AG08395 (cell line): ENCODE measurements around the gene IL17REL.

Source experiments
- DNase-seq: peaks from one replicate; pipeline ENCODE4 v3.0.0; 2012; ENCODE audit warnings: mixed read lengths, low spot score

The IL17REL gene

DNA sequence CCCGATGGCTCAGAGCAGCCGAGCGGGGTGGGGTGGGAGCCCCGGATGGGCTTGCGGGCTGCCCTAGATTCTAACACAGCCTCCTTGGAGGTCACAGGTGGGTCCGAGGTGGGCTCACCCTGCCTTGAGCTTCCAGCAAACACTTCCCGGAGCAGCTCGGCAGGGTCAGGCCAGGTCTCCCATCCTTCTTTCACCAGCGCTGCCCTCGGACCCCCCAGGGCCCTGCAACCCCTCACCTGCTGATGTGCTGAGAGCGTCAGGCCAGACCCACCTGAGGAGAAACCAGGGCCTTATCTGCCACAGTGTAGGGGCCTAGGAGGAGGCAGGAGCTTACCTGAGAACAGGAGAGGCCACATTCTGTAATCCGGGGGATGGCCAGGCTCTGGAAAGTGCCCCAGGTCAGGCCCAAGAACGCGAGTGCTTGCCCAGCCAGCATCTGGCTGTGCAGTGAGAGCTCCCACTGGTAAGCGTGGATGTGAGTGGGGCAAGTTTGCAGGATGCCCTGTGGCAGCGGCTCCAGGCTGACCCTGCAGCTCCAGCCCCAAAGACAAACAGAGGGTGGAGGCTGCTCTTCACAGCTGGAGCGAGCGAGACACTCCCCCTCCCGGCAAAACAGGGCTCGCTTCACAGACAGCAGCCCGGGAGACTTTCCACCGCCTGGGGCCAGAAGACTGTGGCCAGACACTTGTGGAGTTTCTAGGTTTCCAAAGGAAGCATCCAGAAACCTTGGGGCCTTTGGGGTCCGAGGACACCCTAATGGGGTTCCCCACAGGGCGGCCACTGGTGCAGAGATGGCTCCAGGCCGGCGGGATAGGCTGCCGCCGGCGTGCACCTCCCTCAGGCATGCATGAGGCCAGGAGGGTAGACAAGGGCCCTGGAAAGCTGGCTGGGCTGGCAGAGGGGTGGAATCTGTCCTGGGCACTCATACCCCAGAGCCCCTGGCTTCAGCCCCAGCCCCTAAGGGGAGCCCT, at the start of gene IL17REL:
Gene IL17REL, minus strand, starts transcription at position 555 of the 971 bp plus-strand sequence. Its CDS starts 119 bp downstream, at position 436.
- DNase-seq: peak; percentile 54

GRCh38 chr22:50061824-50062355, 49.3 kb upstream of the IL17REL start:
- DNase-seq: no peak

GRCh38 chr22:50061141-50061823, 48.7 kb upstream of the IL17REL start:
- no peak for DNase-seq

DNA sequence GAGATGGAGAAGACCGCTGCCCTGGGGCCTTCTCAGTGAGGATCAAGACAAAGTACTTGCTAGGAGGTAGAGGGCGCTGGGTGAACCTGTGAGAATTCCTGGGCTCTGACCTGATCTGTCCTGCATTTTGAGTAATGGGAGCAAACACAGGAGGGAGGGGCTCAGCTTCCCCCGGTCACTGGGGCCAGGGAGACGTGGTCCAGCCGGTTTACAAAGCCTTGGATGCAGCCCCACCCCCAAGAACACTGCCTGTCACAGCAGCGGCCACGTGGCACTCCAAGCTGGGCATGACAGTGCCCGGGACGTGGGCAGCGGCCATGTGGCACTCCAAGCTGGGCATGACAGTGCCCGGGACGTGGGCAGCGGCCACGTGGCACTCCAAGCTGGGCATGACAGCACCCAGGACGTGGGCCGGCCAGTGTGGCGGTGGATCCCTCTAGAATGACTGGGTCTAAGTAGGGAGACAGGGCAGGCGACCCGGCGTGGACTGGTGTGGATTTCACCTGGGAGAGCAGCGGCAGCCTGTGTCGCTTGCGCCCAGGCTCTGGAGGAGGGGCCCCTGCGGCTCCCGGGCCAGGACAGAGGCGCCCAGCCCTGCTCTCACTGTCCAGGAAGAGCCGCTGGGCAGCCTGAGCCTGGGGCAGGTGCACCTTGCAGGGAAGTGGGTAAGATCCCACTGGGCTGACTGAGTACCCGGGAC, 48.0 kb upstream of the IL17REL start:
- no peak for DNase-seq

- no peak for DNase-seq
Measured at GRCh38 chr22:50059881-50060262, 47.3 kb upstream of the IL17REL start.

DNA sequence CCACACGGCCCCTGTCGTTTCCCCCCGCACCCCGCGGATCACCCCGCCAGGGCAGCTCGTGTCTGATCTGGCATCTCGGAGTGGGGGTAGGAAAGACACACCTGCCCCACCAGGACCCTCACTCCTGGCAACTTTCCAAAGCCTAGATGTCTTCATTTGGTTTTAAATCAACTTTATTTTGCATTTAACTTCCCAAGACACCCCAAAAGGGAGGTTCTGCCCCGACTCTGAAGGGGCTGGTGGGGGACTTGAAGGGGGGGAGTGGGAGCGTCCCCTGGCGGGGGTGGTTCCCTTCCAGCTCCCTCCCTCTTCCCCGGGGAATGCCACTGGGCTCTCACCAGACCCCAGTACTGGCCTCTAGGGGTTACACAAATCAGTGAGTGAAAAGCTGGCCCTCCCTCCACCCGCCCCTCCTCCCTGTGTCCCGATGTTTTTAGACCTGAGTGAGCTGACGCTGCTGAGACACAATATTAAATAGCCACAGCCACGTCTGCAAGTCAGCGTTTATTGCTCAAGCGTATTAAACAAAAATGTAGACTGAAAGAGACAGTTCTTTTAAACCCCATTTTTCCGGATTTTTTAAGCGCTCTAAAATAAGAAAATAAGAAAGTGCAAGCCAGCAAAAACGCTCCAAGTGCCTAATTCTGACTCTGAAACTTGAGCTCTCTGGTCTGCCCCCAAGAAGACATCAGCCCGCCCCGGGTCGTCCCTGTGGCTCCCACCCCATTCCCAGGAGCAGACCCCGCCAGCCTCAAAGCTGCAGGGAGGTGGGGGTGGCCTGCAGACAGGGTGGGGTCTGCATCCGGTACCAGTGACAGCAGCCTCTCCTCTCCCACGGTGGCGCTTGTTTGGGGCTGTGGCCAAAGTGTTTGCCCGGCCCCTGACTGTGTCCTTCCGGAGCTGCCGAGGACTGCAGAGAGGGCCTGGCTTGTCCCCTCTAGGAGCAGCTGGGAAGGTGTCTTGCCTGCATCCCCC, 46.6 kb upstream of the IL17REL start:
- peak; percentile 55 for DNase-seq

DNA sequence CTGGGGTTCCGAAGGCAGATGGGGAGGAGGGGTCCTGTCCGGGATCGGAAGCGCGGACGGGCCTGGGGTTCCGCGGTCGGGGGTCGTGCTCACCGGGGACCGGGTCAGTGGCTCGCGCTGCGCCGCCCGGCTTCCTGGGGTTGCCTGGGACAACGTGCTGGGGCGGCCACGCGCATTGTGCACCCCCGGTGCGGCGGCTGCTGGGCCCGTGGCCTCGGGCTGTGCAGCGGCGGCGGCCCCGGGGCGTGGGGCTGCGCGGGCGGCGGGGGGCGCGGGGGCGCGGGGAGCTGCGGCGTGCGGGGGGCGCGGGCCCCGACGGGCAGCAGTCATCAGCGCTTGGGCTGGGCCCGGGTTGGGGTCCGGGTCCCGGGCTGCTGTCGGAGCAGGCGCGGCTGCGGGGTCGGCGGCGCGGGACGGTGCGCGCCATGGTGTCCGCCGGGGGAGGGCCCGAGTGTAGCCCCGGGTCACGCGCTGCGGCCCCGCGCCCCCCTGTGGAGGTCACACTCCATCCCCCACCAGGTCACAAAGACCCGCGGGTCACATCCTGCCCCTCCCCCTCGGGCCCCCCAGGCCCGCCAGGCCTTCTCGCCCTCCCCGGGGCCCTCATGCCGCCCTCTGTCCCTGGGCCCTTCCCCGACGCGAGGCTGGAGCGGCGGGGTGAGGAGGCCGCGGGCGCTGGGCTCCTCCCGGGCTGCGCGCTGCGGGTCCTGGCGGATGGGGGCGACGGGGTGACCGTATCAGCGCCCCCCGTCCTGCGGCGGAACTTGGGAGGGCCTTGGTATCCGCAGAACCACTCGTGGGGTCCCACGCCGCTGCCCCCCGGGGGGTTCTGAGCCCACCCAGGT, 45.7 kb upstream of the IL17REL start, which contains the start of gene TTLL8:
Gene TTLL8, minus strand, starts transcription at position 238 of the 845 bp plus-strand sequence.
- no peak for DNase-seq

DNA sequence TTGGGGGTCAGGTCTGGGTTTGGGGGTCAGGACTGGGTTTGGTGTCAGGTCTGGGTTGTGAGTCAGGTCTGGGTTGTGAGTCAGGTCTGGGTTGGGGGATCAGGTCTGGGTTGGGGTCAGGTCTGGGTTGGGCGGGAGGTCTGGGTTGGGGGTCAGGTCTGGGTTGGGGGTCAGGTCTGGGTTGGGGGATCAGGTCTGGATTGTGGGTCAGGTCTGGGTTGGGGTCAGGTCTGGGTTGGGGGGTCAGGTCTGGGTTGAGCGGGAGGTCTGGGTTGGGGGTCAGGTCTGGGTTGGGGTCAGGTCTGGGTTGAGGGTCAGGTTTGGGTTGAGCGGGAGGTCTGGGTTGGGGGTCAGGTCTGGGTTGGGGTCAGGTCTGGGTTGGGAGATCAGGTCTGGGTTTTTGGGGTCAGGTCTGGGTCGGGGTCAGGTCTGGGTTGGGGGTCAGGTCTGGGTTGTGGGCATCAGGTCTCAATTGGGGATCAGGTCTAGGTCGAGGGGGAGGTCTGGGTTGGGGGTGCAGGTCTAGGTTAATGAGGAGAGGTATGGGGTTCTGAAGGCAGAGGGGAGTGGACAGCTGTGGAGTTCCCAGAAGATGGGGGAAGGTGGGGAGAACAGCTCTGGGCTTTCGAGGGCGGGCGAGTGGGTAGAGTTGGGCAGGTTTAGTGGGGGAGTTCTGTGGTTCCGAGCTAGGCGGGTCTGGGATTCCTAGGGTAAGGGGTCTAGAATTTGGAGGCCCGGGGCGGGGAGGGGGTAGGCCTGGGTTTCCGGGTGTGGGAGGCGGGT, 44.9 kb upstream of the IL17REL start:
- no peak for DNase-seq

- DNase-seq: no peak
Measured at GRCh38 chr22:50056214-50056972, 43.8 kb upstream of the IL17REL start.

DNA sequence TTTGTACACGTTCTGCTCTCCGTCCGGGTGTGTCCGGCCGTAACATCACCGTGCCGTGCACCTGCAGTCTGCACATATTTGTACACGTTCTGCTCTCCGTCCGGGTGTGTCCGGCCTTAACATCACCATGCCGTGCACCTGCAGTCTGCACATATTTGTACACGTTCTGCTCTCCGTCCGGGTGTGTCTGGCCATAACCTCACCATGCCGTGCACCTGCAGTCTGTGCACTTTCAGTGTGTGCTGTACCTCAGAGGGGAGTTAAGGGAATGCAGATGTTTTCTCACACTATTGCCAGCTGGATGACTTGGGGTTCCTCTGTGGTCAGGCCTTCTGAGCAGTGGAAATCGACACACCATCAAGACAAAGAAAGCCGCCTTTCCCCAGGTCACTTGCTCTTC, 41.3 kb upstream of the IL17REL start:
- DNase-seq: no peak

DNA sequence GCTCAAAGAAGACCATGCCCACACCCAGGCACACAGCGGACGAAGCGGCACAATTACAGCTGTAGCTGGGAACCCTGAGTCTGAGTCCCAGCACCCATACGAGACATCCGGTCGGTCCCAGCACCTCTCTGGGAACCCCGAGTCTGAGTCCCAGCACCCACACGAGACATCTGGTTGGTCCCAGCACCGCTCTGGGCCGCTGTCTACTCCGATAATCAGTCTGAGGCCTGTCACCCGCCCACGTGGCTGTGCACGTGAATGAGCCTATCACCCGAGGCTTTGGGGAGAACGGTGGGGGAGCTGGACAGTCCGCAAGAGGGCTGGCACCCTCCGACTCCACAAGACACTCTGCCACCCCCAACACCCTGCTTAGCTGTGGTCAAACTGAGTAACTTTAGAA, 39.4 kb upstream of the IL17REL start:
- no peak for DNase-seq

DNA sequence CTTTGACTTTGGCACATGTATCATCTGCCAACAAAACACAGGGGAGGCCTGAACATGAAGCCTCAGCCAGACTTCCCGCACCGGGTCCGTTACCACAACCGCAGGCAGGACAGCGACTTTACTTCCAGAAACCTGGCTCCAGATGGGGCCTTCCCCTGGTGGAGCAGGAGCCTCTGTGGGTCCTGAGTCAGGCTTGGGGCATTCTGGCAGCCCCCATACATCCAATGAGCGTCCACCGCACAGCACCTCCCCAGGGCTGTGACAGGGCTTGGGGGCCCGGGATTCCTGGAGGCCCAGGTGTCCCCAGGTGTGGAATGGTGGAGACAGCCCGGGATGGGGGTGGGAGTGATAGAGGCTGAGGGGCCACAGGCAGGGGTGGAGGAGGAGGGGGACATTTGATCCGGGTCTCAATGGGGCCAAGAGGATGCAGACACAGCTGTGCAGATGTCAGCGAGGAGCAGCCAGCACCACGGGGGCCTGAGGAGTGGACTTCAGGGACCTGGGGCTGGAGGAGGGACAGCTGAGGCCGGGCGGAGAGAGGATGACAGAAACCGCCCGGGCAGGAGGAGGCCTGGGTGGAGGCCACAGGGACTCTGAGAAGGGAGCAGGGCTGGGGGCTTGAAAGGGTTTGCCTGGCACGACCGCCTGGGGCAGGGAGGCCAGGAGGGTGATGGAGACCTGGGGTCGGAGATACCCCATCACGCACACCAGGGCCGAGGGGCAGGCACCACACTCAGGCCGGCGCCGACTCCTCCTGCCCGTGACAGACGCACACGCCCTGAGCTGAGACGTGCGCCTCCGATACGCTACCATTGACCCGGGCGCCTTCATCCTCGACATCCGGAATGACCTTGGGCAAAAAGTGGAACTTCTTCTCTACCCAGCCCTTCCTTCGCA, 37.0 kb upstream of the IL17REL start:
- no peak for DNase-seq

- DNase-seq: no peak
Measured at GRCh38 chr22:50048836-50049235, 36.3 kb upstream of the IL17REL start.

- no peak for DNase-seq
Measured at GRCh38 chr22:50048061-50048765, 35.6 kb upstream of the IL17REL start.

- no peak for DNase-seq
Measured at GRCh38 chr22:50047346-50047745, 34.8 kb upstream of the IL17REL start.

DNA sequence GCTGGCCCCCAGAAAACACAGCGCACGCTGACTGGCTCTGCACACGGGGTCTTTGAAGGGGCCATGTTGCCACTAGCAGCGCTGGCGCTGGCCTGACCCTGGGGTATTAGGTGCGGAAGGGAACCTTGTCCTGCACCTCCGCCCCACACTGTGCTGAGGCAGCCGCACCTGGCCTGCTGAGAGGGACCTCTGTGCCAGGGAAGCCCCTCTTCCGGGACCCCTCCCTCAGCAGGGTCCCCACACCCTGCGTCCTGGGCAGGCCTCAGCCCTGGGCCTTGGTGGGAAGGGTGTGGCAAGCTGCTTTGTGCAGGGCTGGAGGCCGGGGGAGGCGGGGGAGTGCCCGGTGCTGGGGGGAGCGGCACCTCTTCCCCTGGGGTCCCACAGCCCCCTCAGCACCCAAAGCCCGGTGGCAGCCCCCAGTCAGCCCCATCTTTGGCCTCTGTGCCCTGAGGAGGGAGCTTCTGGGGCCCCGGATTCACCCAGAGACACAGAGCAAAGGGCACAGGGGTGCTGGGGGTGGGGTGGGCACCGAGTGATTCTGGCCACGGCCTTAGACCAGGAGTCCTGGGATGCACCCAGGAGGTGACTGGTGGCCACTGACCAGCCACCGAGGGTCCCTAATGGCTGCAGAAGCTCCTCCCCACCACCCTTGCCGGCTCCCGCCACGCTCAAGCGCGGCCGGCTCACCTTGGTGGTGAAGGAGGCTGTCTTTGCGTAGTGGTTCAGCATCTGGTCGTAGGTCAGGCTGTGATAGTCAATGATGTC, 34.1 kb upstream of the IL17REL start:
- DNase-seq: no peak
